ENCODE data around the gene RNF167. TPM values are rescaled to one million over a fixed set of nuclear protein-coding genes. Genes with fewer than 3 reads are reported as not detected.

Gene RNF167
- total RNA-seq, 1 donor from 2014 or later: 106 TPM

DNA sequence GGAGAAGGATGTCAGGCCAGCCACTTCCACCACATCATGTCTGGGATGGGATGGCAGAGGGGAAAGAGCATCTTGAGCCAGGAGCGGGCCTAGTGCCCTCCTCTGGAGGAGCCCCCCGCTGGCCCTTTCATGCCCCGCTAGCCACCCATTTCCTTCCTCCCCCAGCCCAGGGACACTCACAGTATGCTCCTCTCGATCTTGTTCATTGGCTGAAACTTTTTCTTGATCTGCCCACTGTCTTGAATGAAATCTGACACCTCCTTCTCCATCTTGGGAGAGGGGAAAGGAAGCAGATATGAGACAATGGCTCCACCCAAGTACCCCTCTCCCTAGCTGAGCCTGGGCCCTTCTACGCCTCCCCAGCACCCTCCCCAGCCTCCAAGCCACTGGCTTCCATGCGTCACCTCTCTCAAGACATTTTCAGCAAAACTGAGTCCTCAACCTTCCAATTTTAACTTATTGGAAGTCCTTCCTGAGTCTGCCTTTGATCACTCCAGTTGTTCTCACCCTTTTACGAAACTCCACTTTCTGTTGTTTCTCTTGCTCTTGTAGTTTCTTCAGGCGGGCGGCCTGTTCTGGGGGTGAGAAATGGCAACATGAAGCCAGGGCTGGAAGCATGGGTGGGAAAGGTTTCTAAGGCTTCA lies 20.3 kb downstream of the RNF167 start:
- no peaks in the 10 kb centered on the region for H3K4me1 Mint-ChIP-seq (ENCODE audit: low read depth)
- TF ChIP-seq CTCF (IDR thresholded peaks at IDR 0.05; ENCODE audit: unreplicated experiment): no peak
- H3K36me3 Mint-ChIP-seq (ENCODE audit: insufficient read depth): peaks cover 11% of the 10 kb centered on the region
- H3K4me3 Mint-ChIP-seq (ENCODE audit: low read depth): no peak overlapping the region
- H3K27ac Mint-ChIP-seq: peak overlapping the region; percentile 3
- DNase-seq (ENCODE audit: low spot score, unreplicated experiment): no peak
- no peaks in the 10 kb centered on the region for H3K27me3 Mint-ChIP-seq
- no peaks in the 10 kb centered on the region for H3K9me3 Mint-ChIP-seq (ENCODE audit: low read depth)

DNA sequence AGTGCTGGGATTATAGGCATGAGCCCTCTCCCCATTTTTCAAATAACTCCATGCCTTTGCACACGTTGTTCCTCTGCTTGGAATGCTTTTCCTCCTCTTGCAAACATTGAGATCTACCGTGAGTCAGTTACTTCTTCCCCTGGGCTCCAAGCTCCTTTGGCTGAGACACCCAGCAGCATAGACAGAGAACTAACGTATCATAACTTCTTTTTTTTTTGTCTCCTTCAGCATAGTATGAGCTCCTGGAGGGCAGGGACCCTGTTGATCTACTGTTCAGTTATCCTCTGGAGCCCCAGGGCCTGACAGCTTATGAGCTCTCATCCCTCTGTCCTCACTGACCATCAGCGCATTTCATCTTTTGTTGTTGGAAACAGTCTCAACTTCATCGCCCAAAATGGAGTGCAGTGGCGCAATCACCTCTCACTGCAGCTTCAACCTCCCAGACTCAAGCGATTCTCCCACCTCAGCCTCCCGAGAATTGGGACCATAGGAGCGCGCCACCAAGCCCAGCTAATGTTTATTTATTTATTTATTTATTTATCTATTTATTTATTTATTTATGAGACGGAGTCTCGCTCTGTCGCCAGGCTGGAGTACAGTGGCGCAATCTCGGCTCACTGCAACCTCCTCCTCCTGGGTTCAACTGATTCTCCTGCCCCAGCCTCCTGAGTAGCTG lies 25.4 kb downstream of the RNF167 start:
- TF ChIP-seq CTCF (IDR thresholded peaks at IDR 0.05; ENCODE audit: unreplicated experiment): no peak
- Mint-ChIP-seq H3K27ac (peak overlapping the region; percentile 62), H3K9me3 (ENCODE audit: low read depth) (no peaks in the 10 kb centered on the region), H3K36me3 (ENCODE audit: insufficient read depth) (peaks cover 14% of the 10 kb centered on the region), H3K4me1 (ENCODE audit: low read depth) (peaks cover 21% of the 10 kb centered on the region), H3K27me3 (no peaks in the 10 kb centered on the region), H3K4me3 (ENCODE audit: low read depth) (peak overlapping the region; percentile 52)
- DNase-seq (ENCODE audit: low spot score, unreplicated experiment): no peak

DNA sequence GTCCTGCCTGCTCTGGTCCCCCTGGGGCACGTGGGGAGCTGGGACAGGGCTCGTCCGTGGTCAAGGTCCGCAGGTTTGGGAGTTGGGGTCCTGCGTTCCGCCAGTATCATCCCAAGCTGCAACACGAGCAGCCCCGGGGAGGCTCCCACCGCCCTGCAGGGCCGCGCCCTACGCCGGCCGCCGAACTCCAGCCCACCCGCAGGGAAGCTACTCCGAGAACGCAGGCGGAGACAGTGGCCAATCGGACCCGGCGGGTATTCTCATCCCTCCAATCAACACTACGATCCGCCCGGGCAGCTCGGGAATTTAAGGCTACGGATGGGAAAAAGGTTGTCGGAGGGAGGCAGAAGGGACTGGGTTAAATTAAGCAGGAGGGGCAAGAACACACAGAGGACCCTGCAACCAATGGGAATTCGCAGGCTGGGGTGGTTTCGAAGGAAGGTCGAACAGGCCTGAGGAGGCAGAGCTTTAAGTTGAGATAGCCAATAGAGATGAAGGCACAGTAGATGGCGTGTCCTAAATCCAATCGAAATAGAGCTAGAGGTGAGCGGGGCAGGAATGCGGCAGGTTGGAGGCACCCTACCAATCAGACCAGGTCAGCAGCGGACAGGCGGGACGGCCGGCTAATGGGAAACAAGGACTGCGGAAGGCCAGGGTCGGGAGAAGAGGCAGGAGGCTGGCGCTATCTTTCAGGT lies 26.9 kb downstream of the RNF167 start:
- H3K4me1 Mint-ChIP-seq (ENCODE audit: low read depth): peaks cover 23% of the 10 kb centered on the region
- no peak for TF ChIP-seq CTCF (IDR thresholded peaks at IDR 0.05; ENCODE audit: unreplicated experiment)

DNA sequence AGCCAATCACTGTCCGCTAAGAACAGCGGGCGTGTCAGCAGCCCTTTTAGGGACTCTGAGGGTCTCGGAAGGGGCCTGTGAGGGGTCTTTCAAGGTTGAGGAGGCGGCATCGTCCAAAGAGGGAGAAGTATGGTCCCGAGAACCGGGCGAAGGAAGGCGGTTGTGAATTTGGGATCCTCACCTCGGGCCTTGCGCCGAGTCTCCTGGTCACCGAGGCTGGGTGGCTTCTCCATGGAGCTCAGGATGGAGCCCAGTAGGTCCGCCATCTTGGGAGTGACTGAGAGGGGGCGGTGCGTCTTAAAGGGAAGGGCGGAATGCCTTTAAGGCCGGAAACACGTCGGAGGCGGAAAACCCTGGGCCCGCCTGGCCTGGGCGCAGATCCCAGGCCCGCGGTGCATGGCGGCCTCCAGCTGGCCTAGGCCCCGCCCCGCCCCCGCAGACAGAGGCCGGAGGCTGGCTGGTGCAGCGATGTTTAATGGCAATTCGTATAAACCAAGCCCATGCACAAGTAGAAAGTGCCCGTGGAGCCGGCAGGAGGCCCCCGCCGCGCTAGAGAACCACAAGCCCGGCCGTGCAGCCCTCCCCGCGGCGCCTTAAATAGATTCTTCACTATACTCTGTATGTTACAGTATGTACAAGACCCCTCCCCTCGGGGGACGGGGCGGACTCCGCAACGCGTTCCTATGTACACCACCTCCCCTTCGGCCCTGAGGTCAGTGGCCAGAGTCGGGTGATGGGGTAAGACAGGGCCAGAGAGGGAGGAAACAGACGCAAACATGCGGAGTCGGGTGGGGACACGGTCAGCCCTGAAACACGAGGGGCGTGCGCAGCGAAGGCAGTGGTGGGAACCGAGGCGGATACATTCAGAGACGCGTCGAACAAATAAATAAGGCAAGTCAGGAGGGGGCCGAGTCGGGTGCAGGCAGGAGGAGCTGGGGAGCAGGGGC lies 27.7 kb downstream of the RNF167 start, which contains the start of gene SPAG7:
TSS of gene SPAG7 (minus strand) at position 279 of the 947 bp plus-strand sequence. CDS start at position 266, 13 bp downstream.
- no peaks in the 10 kb centered on the region for H3K9me3 Mint-ChIP-seq (ENCODE audit: low read depth)
- TF ChIP-seq CTCF (IDR thresholded peaks at IDR 0.05; ENCODE audit: unreplicated experiment): no peak
- no peak within 1 kb of the TSS for H3K4me3 Mint-ChIP-seq (ENCODE audit: low read depth)
- H3K4me1 Mint-ChIP-seq (ENCODE audit: low read depth): peaks cover 23% of the 10 kb centered on the region
- no peak within 1 kb of the TSS for H3K27ac Mint-ChIP-seq
- H3K27me3 Mint-ChIP-seq: no peaks in the 10 kb centered on the region
- peaks cover 13% of the 10 kb centered on the region for H3K36me3 Mint-ChIP-seq (ENCODE audit: insufficient read depth)
- peak; percentile 94 for DNase-seq (ENCODE audit: low spot score, unreplicated experiment)

More for the DNA sequence above, 26.9 kb downstream of the RNF167 start:
- H3K27me3 Mint-ChIP-seq: no peaks in the 10 kb centered on the region
- no peak overlapping the region for H3K27ac Mint-ChIP-seq
- DNase-seq (ENCODE audit: low spot score, unreplicated experiment): peak; percentile 91
- H3K9me3 Mint-ChIP-seq (ENCODE audit: low read depth): no peaks in the 10 kb centered on the region
- H3K36me3 Mint-ChIP-seq (ENCODE audit: insufficient read depth): peaks cover 13% of the 10 kb centered on the region
- no peak overlapping the region for H3K4me3 Mint-ChIP-seq (ENCODE audit: low read depth)

All from progenitor cell of endocrine pancreas (in vitro differentiated cells).